Stimulated activated naive CD8-positive, alpha-beta T cell treated with anti-CD3 and anti-CD28 coated beads, Interleukin-15, Interleukin-2, amounts not matched to agents 100 ng/mL and 50 ng/mL, for 24 hours (primary cell): ENCODE data around the gene CDH12.

ENCODE experiments used
- H3K27ac Mint-ChIP-seq: one replicate; pipeline ENCODE4 v1.8.0; 2021; ENCODE audit warnings: mild to moderate bottlenecking, mixed read lengths
- H3K27me3 Mint-ChIP-seq: one replicate; pipeline ENCODE4 v1.8.0; 2021; ENCODE audit warnings: mixed read lengths
- H3K36me3 Mint-ChIP-seq: one replicate; pipeline ENCODE4 v1.8.0; 2021; ENCODE audit warnings: low read depth, mixed read lengths
- H3K4me1 Mint-ChIP-seq: one replicate; pipeline ENCODE4 v1.8.0; 2021; ENCODE audit warnings: low read depth, mixed read lengths
- H3K4me3 Mint-ChIP-seq: one replicate; pipeline ENCODE4 v1.8.0; 2021; ENCODE audit warnings: mild to moderate bottlenecking, mixed read lengths
- H3K9me3 Mint-ChIP-seq: one replicate; pipeline ENCODE4 v1.8.0; 2021; ENCODE audit warnings: mixed read lengths

The CDH12 gene

GRCh38 chr5:21776466-21776865 is 1076.7 kb downstream of the CDH12 start:
- no peaks in the 10 kb centered on the region for H3K27me3 Mint-ChIP-seq
- H3K9me3 Mint-ChIP-seq = peaks cover 7% of the 10 kb centered on the region
- H3K4me3 Mint-ChIP-seq = no peak overlapping the region
- no peaks in the 10 kb centered on the region for H3K4me1 Mint-ChIP-seq
- H3K27ac Mint-ChIP-seq = no peak overlapping the region
- H3K36me3 Mint-ChIP-seq = no peaks in the 10 kb centered on the region

DNA sequence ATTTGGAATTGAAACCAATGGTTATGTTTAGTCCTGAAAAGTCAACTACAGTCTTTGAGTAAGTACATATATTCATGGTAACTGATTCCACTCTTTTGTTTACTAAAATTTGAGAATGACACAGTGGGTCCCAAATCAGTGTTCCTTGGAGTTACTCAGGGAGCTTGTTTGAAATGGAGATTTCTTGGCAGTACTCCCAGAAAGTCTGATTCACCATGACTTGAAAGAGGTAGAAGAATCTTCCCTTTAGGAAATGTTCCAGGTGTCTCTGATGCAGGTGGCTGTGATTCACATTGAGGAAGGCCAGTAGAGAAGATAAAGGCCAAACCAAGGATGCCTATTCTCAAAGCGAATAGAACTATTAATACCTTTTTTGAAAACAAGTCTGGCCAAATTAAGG is 1078.3 kb downstream of the CDH12 start:
- no peak overlapping the region for H3K4me3 Mint-ChIP-seq
- peaks cover 10% of the 10 kb centered on the region for H3K9me3 Mint-ChIP-seq
- no peaks in the 10 kb centered on the region for H3K4me1 Mint-ChIP-seq
- H3K27me3 Mint-ChIP-seq = no peaks in the 10 kb centered on the region
- no peaks in the 10 kb centered on the region for H3K36me3 Mint-ChIP-seq
- no peak overlapping the region for H3K27ac Mint-ChIP-seq

DNA sequence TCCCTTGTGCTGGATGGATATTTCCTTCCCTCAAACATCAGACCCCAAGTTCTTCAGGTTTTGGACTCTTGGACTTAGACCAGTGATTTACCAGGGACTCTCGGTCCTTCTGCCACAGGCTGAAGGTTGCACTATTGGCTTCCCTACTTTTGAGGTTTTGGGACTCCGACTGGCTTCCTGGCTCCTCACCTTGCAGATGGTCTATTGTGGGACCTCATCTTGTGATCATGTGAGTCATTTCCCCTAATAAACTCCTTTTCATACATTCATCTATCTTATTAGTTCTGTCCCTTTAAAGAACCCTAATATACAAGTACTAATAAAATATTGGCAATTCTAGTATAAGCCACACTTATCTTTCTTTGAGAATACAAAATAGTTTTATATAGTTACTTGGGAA is 1078.9 kb downstream of the CDH12 start:
- Mint-ChIP-seq H3K27ac (no peak overlapping the region), H3K27me3 (no peaks in the 10 kb centered on the region), H3K4me3 (no peak overlapping the region), H3K36me3 (no peaks in the 10 kb centered on the region), H3K9me3 (peaks cover 10% of the 10 kb centered on the region), H3K4me1 (no peaks in the 10 kb centered on the region)

DNA sequence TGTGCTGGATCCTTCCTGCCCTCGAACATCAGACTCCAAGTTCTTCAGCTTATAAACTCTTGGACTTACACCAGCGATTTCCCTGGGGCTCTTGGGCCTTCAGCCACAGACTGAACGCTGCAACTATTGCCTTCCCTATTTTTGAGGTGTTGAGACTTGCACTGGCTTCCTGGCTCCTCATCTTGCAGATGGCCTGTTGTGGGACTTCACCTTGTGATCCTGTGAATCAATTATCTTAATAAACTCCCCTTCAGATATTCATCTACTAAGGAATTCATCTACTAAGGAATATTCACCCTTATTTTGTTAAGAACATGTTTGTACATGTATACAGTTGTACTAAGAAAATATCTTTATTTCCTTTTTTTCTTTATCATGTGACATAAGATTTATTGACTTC is 1079.7 kb downstream of the CDH12 start:
- no peaks in the 10 kb centered on the region for H3K4me1 Mint-ChIP-seq
- H3K27me3 Mint-ChIP-seq = no peaks in the 10 kb centered on the region
- no peak overlapping the region for H3K4me3 Mint-ChIP-seq
- no peak overlapping the region for H3K27ac Mint-ChIP-seq
- peaks cover 10% of the 10 kb centered on the region for H3K9me3 Mint-ChIP-seq
- H3K36me3 Mint-ChIP-seq = no peaks in the 10 kb centered on the region

GRCh38 chr5:21765406-21765805 is 1087.7 kb downstream of the CDH12 start:
- H3K27ac Mint-ChIP-seq = no peak overlapping the region
- no peaks in the 10 kb centered on the region for H3K27me3 Mint-ChIP-seq
- peaks cover 10% of the 10 kb centered on the region for H3K9me3 Mint-ChIP-seq
- H3K36me3 Mint-ChIP-seq = no peaks in the 10 kb centered on the region
- H3K4me3 Mint-ChIP-seq = no peak overlapping the region
- no peaks in the 10 kb centered on the region for H3K4me1 Mint-ChIP-seq

DNA sequence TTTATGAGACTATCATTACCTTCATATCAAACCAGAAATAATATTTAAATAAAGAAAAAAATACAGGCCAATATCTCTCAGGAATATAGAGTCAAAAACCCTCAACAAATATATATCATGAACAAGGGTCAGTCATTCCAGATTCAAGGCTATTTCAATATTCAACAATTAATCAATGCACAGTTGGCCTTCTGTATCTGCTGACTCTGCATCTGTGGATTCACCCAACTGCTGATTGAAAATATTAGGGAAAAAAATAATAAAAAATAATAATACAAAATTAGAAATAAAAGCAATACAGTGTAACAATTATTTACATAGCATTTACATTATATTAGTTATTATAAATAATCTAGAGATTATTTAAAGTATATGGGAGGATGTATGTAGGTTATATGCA is 1114.0 kb downstream of the CDH12 start:
- H3K4me1 Mint-ChIP-seq = no peaks in the 10 kb centered on the region
- no peaks in the 10 kb centered on the region for H3K27me3 Mint-ChIP-seq
- no peaks in the 10 kb centered on the region for H3K36me3 Mint-ChIP-seq
- no peak overlapping the region for H3K4me3 Mint-ChIP-seq
- peaks cover 5% of the 10 kb centered on the region for H3K9me3 Mint-ChIP-seq
- no peak overlapping the region for H3K27ac Mint-ChIP-seq

GRCh38 chr5:21723500-21723899 is 1129.6 kb downstream of the CDH12 start:
- H3K4me1 Mint-ChIP-seq = no peaks in the 10 kb centered on the region
- H3K27me3 Mint-ChIP-seq = no peaks in the 10 kb centered on the region
- no peak overlapping the region for H3K27ac Mint-ChIP-seq
- H3K4me3 Mint-ChIP-seq = no peak overlapping the region
- H3K36me3 Mint-ChIP-seq = no peaks in the 10 kb centered on the region
- H3K9me3 Mint-ChIP-seq = peaks cover 9% of the 10 kb centered on the region

DNA sequence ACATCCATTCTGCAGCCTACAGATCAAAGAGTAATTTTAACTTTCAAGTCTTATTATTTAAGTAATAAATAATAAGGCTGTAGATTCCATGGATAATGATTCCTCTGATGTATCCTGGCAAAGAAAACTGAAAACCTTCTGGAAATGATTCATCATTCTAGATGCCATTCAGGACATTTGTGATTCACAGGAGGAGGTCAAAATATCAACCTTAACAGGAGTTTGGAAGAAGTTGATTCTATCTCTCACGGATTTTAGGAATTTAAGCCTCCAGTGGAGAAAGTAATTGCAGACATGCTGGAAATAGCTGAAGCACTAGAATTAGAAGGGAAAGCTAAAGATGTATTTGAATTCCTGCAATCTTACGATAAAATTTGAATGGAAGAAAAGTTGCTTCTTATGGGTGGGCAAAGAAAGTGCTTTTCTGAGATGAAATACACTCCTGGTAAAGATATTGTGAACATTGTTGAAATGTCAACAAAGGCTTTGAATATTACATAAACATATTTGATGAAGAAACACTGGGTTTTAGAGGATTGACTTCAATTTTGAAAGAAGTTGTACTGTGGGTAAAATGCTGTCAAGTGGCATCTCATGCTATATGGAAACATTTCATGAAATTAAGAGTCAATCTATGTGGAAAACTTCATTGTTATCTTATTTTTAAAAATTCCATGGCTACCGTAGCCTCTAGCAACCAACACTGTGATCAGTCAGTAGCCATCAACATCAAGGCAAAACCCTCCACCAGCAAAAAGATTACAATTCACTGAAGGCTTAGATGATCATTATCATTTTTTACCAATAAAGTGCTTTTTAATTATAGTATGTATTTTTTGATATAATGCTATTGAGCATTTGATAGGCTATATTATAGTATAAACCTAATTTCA is 1141.0 kb downstream of the CDH12 start:
- H3K36me3 Mint-ChIP-seq = no peaks in the 10 kb centered on the region
- H3K4me3 Mint-ChIP-seq = no peak overlapping the region
- no peak overlapping the region for H3K27ac Mint-ChIP-seq
- H3K4me1 Mint-ChIP-seq = no peaks in the 10 kb centered on the region
- H3K27me3 Mint-ChIP-seq = no peaks in the 10 kb centered on the region
- H3K9me3 Mint-ChIP-seq = peaks cover 8% of the 10 kb centered on the region

DNA sequence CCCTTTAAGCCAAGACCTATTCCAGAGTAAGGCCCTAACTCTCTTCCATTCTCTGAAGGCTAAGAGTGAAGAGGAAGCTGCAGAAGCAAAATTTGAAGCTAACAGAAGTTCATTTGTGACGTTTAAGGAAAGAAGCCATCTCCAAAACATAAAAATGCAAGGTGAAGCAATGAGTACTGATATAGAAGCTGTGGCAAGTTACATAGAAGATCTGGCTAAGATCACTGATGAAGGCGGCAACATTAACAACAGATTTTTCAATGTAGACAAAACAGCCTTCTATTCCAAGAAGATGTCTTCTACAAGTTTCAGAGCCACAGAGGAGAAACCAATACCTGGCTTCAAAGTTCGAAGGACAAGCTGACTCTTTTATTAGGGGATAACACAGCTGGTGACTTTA is 1143.4 kb downstream of the CDH12 start:
- Mint-ChIP-seq H3K27ac (no peak overlapping the region), H3K36me3 (no peaks in the 10 kb centered on the region), H3K27me3 (no peaks in the 10 kb centered on the region), H3K9me3 (no peaks in the 10 kb centered on the region), H3K4me3 (no peak overlapping the region), H3K4me1 (no peaks in the 10 kb centered on the region)

GRCh38 chr5:21704974-21705668 is 1148.0 kb downstream of the CDH12 start:
- no peak overlapping the region for H3K4me3 Mint-ChIP-seq
- H3K27me3 Mint-ChIP-seq = no peaks in the 10 kb centered on the region
- no peak overlapping the region for H3K27ac Mint-ChIP-seq
- H3K4me1 Mint-ChIP-seq = no peaks in the 10 kb centered on the region
- no peaks in the 10 kb centered on the region for H3K9me3 Mint-ChIP-seq
- no peaks in the 10 kb centered on the region for H3K36me3 Mint-ChIP-seq

DNA sequence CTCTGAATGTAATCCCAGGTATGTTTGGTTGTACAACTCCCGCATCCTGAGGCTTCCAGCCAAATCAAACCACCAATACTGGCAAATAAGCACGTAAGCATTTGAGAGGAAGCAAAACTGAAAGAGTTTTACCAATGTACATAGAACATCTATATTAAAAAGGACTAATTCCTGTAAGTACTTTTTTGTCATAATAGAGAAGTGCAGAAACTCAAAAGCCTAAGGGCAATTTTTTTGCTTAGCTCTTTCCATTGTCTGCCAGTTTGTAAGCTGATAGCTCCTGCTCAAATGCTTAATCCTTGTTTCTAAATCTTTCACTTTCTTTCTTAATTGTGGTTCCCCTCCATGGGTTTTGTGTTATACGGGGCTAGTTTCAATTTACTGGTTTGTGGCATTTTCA is 1151.8 kb downstream of the CDH12 start:
- H3K27me3 Mint-ChIP-seq = no peaks in the 10 kb centered on the region
- H3K4me3 Mint-ChIP-seq = no peak overlapping the region
- H3K4me1 Mint-ChIP-seq = no peaks in the 10 kb centered on the region
- no peak overlapping the region for H3K27ac Mint-ChIP-seq
- H3K9me3 Mint-ChIP-seq = peaks cover 7% of the 10 kb centered on the region
- no peaks in the 10 kb centered on the region for H3K36me3 Mint-ChIP-seq
